ENCODE results near the gene MYL12B. TPM values are rescaled to one million over a fixed set of nuclear protein-coding genes. Genes with fewer than 3 reads are reported as not detected.
A peak's percentile ranks its signal among the peaks of the same experiment; 100 is the strongest.

The MYL12B gene
- total RNA-seq, 1 donor from 2014 or later: 230 TPM

- no peaks in the 10 kb centered on the region for H3K27me3 Mint-ChIP-seq (ENCODE audit: unreplicated experiment)
- H3K4me3 Mint-ChIP-seq (ENCODE audit: unreplicated experiment): no peak overlapping the region
- DNase-seq (ENCODE audit: extremely low spot score, unreplicated experiment): peak; percentile 7
- peaks cover 4% of the 10 kb centered on the region for H3K9me3 Mint-ChIP-seq (ENCODE audit: unreplicated experiment)
- TF ChIP-seq, protein P1, sequence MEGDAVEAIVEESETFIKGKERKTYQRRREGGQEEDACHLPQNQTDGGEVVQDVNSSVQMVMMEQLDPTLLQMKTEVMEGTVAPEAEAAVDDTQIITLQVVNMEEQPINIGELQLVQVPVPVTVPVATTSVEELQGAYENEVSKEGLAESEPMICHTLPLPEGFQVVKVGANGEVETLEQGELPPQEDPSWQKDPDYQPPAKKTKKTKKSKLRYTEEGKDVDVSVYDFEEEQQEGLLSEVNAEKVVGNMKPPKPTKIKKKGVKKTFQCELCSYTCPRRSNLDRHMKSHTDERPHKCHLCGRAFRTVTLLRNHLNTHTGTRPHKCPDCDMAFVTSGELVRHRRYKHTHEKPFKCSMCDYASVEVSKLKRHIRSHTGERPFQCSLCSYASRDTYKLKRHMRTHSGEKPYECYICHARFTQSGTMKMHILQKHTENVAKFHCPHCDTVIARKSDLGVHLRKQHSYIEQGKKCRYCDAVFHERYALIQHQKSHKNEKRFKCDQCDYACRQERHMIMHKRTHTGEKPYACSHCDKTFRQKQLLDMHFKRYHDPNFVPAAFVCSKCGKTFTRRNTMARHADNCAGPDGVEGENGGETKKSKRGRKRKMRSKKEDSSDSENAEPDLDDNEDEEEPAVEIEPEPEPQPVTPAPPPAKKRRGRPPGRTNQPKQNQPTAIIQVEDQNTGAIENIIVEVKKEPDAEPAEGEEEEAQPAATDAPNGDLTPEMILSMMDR (IDR thresholded peaks at IDR 0.05): no peak
- H3K36me3 Mint-ChIP-seq (ENCODE audit: unreplicated experiment): no peaks in the 10 kb centered on the region
- peaks cover 39% of the 10 kb centered on the region for H3K4me1 Mint-ChIP-seq (ENCODE audit: unreplicated experiment)
- H3K27ac Mint-ChIP-seq (ENCODE audit: unreplicated experiment): no peak overlapping the region
Measured at GRCh38 chr18:3221496-3221895, 40.4 kb upstream of the MYL12B start.

DNA sequence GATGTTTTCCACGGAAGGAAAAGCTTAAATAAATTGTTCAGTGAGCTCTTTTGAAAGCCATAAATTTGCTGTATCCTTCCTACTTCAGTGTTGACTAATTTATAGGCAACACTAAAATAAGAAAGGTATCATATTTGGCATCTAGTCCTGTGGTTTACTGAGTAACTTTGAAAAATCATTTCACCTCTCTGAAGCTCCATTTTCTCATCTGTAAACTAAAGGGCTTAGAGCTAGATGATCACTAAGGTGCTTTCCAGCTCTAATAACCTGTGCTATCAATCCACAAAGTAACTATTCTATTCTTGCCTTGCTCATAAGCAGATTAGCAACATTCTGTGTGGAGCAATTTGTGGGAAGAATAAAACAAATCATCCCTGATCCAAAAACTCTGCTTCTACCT lies 38.6 kb upstream of the MYL12B start:
- Mint-ChIP-seq H3K9me3 (ENCODE audit: unreplicated experiment) (no peaks in the 10 kb centered on the region), H3K36me3 (ENCODE audit: unreplicated experiment) (no peaks in the 10 kb centered on the region), H3K27me3 (ENCODE audit: unreplicated experiment) (no peaks in the 10 kb centered on the region), H3K27ac (ENCODE audit: unreplicated experiment) (no peak overlapping the region), H3K4me3 (ENCODE audit: unreplicated experiment) (no peak overlapping the region), H3K4me1 (ENCODE audit: unreplicated experiment) (peaks cover 23% of the 10 kb centered on the region)
- TF ChIP-seq, protein P1 (IDR thresholded peaks at IDR 0.05): no peak
- no peak for DNase-seq (ENCODE audit: extremely low spot score, unreplicated experiment)

DNA sequence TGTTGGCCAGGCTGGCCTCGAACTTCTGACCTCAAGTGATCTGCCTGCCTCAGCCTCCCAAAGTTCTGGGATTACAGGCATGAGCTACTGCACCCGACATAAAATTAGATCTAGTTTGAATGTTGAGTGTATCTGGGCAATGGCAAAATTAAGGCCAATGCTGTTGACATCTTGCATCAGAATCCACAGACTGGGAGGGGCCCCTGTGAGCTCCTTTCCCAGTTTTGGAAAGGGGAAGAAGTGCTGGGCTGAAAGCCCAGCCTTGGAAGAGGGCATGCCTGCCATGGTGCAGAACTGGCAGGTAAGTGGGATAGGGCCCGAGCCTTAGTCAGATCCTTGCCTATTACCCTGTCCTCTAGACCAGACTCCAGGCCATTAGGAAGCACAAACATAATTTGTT lies 37.7 kb upstream of the MYL12B start:
- DNase-seq (ENCODE audit: extremely low spot score, unreplicated experiment): peak; percentile 48
- Mint-ChIP-seq H3K27ac (ENCODE audit: unreplicated experiment) (no peak overlapping the region), H3K4me3 (ENCODE audit: unreplicated experiment) (no peak overlapping the region), H3K27me3 (ENCODE audit: unreplicated experiment) (no peaks in the 10 kb centered on the region), H3K36me3 (ENCODE audit: unreplicated experiment) (no peaks in the 10 kb centered on the region), H3K4me1 (ENCODE audit: unreplicated experiment) (peaks cover 14% of the 10 kb centered on the region), H3K9me3 (ENCODE audit: unreplicated experiment) (no peaks in the 10 kb centered on the region)
- TF ChIP-seq, protein P1 (IDR thresholded peaks at IDR 0.05): no peak

DNA sequence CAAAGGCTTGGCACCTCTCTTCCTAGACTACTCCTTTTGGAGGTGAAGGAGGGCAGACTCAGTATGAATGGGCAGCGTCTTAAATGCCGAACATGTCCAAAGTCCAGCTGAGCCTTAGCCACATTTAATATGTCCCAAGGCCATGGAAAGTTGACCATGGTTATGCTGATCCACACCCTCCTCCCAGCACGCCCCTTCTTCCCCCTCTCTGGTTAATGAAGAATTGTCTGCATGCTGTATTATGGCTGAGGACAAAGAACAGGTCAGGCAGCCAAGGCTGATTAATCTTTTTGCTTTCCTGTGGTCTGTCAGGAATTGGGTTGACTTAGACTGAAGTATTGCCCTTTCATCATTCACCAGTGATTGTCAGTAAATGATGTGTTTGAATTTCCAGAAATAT lies 36.3 kb upstream of the MYL12B start:
- no peaks in the 10 kb centered on the region for H3K9me3 Mint-ChIP-seq (ENCODE audit: unreplicated experiment)
- no peak overlapping the region for H3K27ac Mint-ChIP-seq (ENCODE audit: unreplicated experiment)
- peaks cover under 1% of the 10 kb centered on the region for H3K4me1 Mint-ChIP-seq (ENCODE audit: unreplicated experiment)
- TF ChIP-seq, protein P1 (IDR thresholded peaks at IDR 0.05): no peak
- no peak overlapping the region for H3K4me3 Mint-ChIP-seq (ENCODE audit: unreplicated experiment)
- DNase-seq (ENCODE audit: extremely low spot score, unreplicated experiment): peak; percentile 32
- no peaks in the 10 kb centered on the region for H3K27me3 Mint-ChIP-seq (ENCODE audit: unreplicated experiment)
- H3K36me3 Mint-ChIP-seq (ENCODE audit: unreplicated experiment): no peaks in the 10 kb centered on the region

DNA sequence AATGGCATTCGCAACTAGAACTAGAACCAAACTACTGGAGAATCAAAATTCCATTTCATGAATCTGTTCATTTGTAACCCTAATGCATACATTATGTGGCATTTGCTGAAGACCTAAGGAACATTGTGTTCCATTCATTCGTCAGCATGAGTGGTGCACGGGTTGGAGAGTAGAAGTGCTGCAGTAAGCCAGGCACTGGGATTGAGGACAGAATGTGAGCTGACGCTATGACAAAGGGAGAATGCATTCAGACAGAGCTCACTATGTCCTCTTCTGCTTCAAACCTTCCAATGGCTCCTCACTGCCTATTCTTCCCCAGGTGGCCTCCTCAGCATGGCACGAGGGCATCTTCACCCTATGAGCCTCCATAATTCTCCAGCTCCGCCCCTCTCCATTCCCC lies 35.9 kb upstream of the MYL12B start:
- Mint-ChIP-seq H3K27me3 (ENCODE audit: unreplicated experiment) (no peaks in the 10 kb centered on the region), H3K4me3 (ENCODE audit: unreplicated experiment) (no peak overlapping the region), H3K9me3 (ENCODE audit: unreplicated experiment) (no peaks in the 10 kb centered on the region), H3K27ac (ENCODE audit: unreplicated experiment) (no peak overlapping the region), H3K36me3 (ENCODE audit: unreplicated experiment) (no peaks in the 10 kb centered on the region), H3K4me1 (ENCODE audit: unreplicated experiment) (no peaks in the 10 kb centered on the region)
- TF ChIP-seq, protein P1 (IDR thresholded peaks at IDR 0.05): no peak
- no peak for DNase-seq (ENCODE audit: extremely low spot score, unreplicated experiment)

Data from osteocyte (in vitro differentiated cells).